SJSA1 (cell line): Measurements from ENCODE around the gene UMPS. TPM values are rescaled to one million over a fixed set of nuclear protein-coding genes. Genes with fewer than 3 reads are reported as not detected.
A peak's percentile ranks its signal among the peaks of the same experiment; 100 is the strongest.

ENCODE experiments used
- DNase-seq, 2 experiments: peaks; one replicate each; pipeline ENCODE4 v3.0.0-alpha.2; 2015 to 2020; ENCODE audit warnings: low spot score in 2 of 2, low read depth in 1 of 2
- H3K27ac ChIP-seq: fragments of 250-450 bp; sonication (Bioruptor Pico); 2 replicates; pipeline ENCODE4 v1.5.1; 2020; ENCODE audit warnings: mild to moderate bottlenecking, moderate library complexity
- H3K27me3 ChIP-seq: fragments of 250-450 bp; sonication (Bioruptor Pico); replicated peaks from 2 replicates; pipeline ENCODE4 v1.5.1; 2020; ENCODE audit warnings: mild to moderate bottlenecking, moderate library complexity
- H3K36me3 ChIP-seq: fragments of 250-450 bp; sonication (Bioruptor Pico); 2 replicates; pipeline ENCODE4 v1.5.1; 2020; ENCODE audit warnings: mild to moderate bottlenecking
- H3K4me1 ChIP-seq: fragments of 250-450 bp; sonication (Bioruptor Pico); replicated peaks from 2 replicates; pipeline ENCODE4 v1.6.1; 2021; ENCODE audit warnings: mild to moderate bottlenecking
- H3K4me3 ChIP-seq: fragments of 250-450 bp; sonication (Bioruptor Pico); 2 replicates; pipeline ENCODE4 v1.5.1; 2020; ENCODE audit warnings: mild to moderate bottlenecking
- H3K9me3 ChIP-seq: fragments of 250-450 bp; sonication (Bioruptor Pico); replicated peaks from 2 replicates; pipeline ENCODE4 v1.5.1; 2020; ENCODE audit warnings: mild to moderate bottlenecking
- total RNA-seq: library from RNA; depleted of rRNA; stranded (reverse); fragments of >200 nt; shearing (Covaris generic); gene quantifications from 2 replicates; pipeline ENCODE4 v1.2.3, GENCODE V29; 2014; rRNA removed

The UMPS gene
- 31.8 and 42.2 TPM in 2 replicates for total RNA-seq

GRCh38 chr3:124730129-124730940, at the start of gene UMPS:
UMPS (plus strand) TSS chr3:124730452; CDS start chr3:124730472, 20 bp downstream.
- Histone ChIP-seq H3K4me1 (peaks cover 10% of the 10 kb centered on the region), H3K4me3 (peak within 1 kb of the TSS; percentile 79), H3K27me3 (no peaks in the 10 kb centered on the region), H3K36me3 (peaks cover 20% of the 10 kb centered on the region), H3K9me3 (no peaks in the 10 kb centered on the region), H3K27ac (peak within 1 kb of the TSS; percentile 73)
- DNase-seq = peak; percentile 79 to 88

GRCh38 chr3:124680521-124680920, 49.7 kb upstream of the UMPS start:
- no peaks in the 10 kb centered on the region for H3K27me3 ChIP-seq
- DNase-seq = no peak

GRCh38 chr3:124682263-124682662, 48.0 kb upstream of the UMPS start:
- no peak for DNase-seq
- Histone ChIP-seq H3K27ac (no peak overlapping the region), H3K9me3 (no peaks in the 10 kb centered on the region), H3K36me3 (no peaks in the 10 kb centered on the region), H3K27me3 (no peaks in the 10 kb centered on the region), H3K4me1 (no peaks in the 10 kb centered on the region), H3K4me3 (no peak overlapping the region)

More at GRCh38 chr3:124680521-124680920, 49.7 kb upstream of the UMPS start:
- Histone ChIP-seq H3K9me3 (no peaks in the 10 kb centered on the region), H3K4me1 (no peaks in the 10 kb centered on the region), H3K27ac (no peak overlapping the region), H3K4me3 (no peak overlapping the region), H3K36me3 (no peaks in the 10 kb centered on the region)

- Histone ChIP-seq H3K9me3 (no peaks in the 10 kb centered on the region), H3K27me3 (no peaks in the 10 kb centered on the region), H3K27ac (no peak overlapping the region), H3K4me3 (no peak overlapping the region), H3K4me1 (no peaks in the 10 kb centered on the region), H3K36me3 (no peaks in the 10 kb centered on the region)
- no peak for DNase-seq
Observed at GRCh38 chr3:124684459-124684858, 45.8 kb upstream of the UMPS start.

- no peak overlapping the region for H3K27ac ChIP-seq
- no peaks in the 10 kb centered on the region for H3K27me3 ChIP-seq
- DNase-seq = no peak
- no peaks in the 10 kb centered on the region for H3K36me3 ChIP-seq
- no peaks in the 10 kb centered on the region for H3K4me1 ChIP-seq
- no peak overlapping the region for H3K4me3 ChIP-seq
- no peaks in the 10 kb centered on the region for H3K9me3 ChIP-seq
Observed at GRCh38 chr3:124685067-124685466, 45.2 kb upstream of the UMPS start.

- H3K9me3 ChIP-seq = no peaks in the 10 kb centered on the region
- H3K36me3 ChIP-seq = no peaks in the 10 kb centered on the region
- H3K4me3 ChIP-seq = no peak overlapping the region
- no peaks in the 10 kb centered on the region for H3K4me1 ChIP-seq
- no peak overlapping the region for H3K27ac ChIP-seq
- no peak for DNase-seq
- H3K27me3 ChIP-seq = no peaks in the 10 kb centered on the region
Observed at GRCh38 chr3:124685481-124685880, 44.8 kb upstream of the UMPS start.

GRCh38 chr3:124686028-124686670, 44.1 kb upstream of the UMPS start:
- H3K36me3 ChIP-seq = no peaks in the 10 kb centered on the region
- H3K27ac ChIP-seq = no peak overlapping the region
- no peaks in the 10 kb centered on the region for H3K27me3 ChIP-seq
- H3K4me1 ChIP-seq = no peaks in the 10 kb centered on the region
- DNase-seq = no peak
- no peak overlapping the region for H3K4me3 ChIP-seq
- H3K9me3 ChIP-seq = no peaks in the 10 kb centered on the region

- H3K4me3 ChIP-seq = no peak overlapping the region
- H3K27ac ChIP-seq = no peak overlapping the region
- no peaks in the 10 kb centered on the region for H3K9me3 ChIP-seq
- peak; percentile 57 to 71 for DNase-seq
- H3K36me3 ChIP-seq = no peaks in the 10 kb centered on the region
- no peaks in the 10 kb centered on the region for H3K27me3 ChIP-seq
- H3K4me1 ChIP-seq = no peaks in the 10 kb centered on the region
Observed at GRCh38 chr3:124688581-124689454, 41.4 kb upstream of the UMPS start.

GRCh38 chr3:124691599-124691998, 38.7 kb upstream of the UMPS start:
- Histone ChIP-seq H3K4me3 (no peak overlapping the region), H3K36me3 (no peaks in the 10 kb centered on the region), H3K27ac (no peak overlapping the region), H3K9me3 (no peaks in the 10 kb centered on the region), H3K27me3 (no peaks in the 10 kb centered on the region), H3K4me1 (no peaks in the 10 kb centered on the region)
- DNase-seq = no peak

- Histone ChIP-seq H3K4me1 (peaks cover 4% of the 10 kb centered on the region), H3K4me3 (no peak overlapping the region), H3K27me3 (no peaks in the 10 kb centered on the region), H3K9me3 (no peaks in the 10 kb centered on the region), H3K27ac (no peak overlapping the region), H3K36me3 (no peaks in the 10 kb centered on the region)
- DNase-seq = no peak
Observed at GRCh38 chr3:124694486-124694885, 35.8 kb upstream of the UMPS start.

GRCh38 chr3:124695369-124695768, 34.9 kb upstream of the UMPS start:
- Histone ChIP-seq H3K9me3 (no peaks in the 10 kb centered on the region), H3K36me3 (no peaks in the 10 kb centered on the region), H3K27me3 (no peaks in the 10 kb centered on the region), H3K4me3 (no peak overlapping the region), H3K4me1 (peaks cover 11% of the 10 kb centered on the region), H3K27ac (no peak overlapping the region)
- no peak for DNase-seq

- DNase-seq = no peak
- no peak overlapping the region for H3K4me3 ChIP-seq
- H3K4me1 ChIP-seq = peaks cover 16% of the 10 kb centered on the region
- H3K27ac ChIP-seq = no peak overlapping the region
- no peaks in the 10 kb centered on the region for H3K36me3 ChIP-seq
- no peaks in the 10 kb centered on the region for H3K9me3 ChIP-seq
- no peaks in the 10 kb centered on the region for H3K27me3 ChIP-seq
Observed at GRCh38 chr3:124696006-124696405, 34.2 kb upstream of the UMPS start.

GRCh38 chr3:124697302-124697701, 33.0 kb upstream of the UMPS start:
- H3K36me3 ChIP-seq = no peaks in the 10 kb centered on the region
- DNase-seq = no peak
- no peak overlapping the region for H3K27ac ChIP-seq
- H3K27me3 ChIP-seq = no peaks in the 10 kb centered on the region
- no peaks in the 10 kb centered on the region for H3K9me3 ChIP-seq
- H3K4me1 ChIP-seq = peaks cover 23% of the 10 kb centered on the region
- H3K4me3 ChIP-seq = no peak overlapping the region
